ENCODE data around the gene PTPRG. TPM values are rescaled to one million over a fixed set of nuclear protein-coding genes. Genes with fewer than 3 reads are reported as not detected.

PTPRG gene
- total RNA-seq, 2 experiments from 2014 or later, result 0.24 to 0.37 TPM

DNA sequence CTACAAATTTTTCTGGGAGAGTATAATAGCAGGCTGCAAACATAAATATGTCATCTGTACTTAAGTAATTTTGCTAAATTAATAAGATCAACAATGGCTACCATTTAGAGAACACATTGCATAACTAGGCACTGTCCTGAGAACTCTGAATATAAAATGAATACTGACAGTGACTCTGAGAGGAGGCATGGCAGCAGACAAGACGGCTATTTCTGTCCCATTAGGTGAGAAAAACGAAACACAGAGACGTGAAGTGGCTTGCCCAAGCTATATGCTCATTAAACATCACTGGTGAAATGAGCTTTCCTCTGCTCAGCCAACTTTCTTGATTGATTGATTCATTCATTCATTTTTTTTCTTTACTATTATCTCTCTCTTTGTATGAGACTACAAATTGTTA is 384.3 kb downstream of the PTPRG start:
- Mint-ChIP-seq H3K9me3 (no peaks in the 10 kb centered on the region), H3K27me3 (ENCODE audit: low read depth) (peaks cover 3% of the 10 kb centered on the region), H3K4me1 (ENCODE audit: low read depth) (no peaks in the 10 kb centered on the region), H3K36me3 (ENCODE audit: low read depth) (no peaks in the 10 kb centered on the region), H3K4me3 (no peak overlapping the region), H3K27ac (no peak overlapping the region)
- DNase-seq, result no peak
- intact Hi-C loops (cut with micrococcal nuclease), result no loop called here
- CTCF ChIA-PET, result interaction anchor here (2.2 kb wide), 1 partner anchor 9 kb away, joined by 7 read pairs; no protein-coding TSS in a partner anchor

DNA sequence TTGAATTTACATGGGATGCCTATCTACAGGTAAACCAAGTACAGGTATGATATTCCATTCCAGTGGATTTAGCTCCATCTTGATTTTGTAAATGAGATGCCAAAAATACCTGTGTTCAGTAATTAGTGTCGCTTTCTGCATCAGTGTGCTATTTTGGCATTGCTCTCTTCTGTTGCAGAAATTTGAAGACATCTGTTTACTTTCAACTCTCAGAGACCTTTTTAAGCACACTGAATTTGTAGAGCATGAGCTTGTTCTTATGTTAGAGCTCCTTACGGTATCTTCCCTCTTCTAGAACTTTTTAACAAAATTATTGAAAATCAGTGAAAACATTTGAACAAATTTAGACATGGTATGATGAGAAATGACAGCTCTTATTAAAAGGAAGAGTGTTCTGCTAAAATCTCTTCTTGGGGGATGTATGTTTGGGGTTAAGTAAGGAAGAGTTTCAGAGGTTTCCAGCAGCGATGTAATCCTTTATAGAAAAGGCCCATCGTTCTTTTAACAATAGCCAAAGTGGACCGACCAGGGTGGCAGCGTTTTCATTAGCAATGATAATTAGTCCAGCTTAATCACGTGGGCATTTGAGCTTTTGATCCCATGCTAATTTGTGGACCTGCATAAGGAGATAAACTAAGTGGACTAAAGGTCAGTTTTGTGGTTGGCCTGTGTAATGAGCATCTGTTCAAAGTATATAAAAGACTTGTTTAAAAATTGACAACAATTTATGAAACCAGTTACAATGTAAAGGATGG is 385.4 kb downstream of the PTPRG start:
- Mint-ChIP-seq H3K36me3 (ENCODE audit: low read depth) (no peaks in the 10 kb centered on the region), H3K4me3 (no peak overlapping the region), H3K27ac (no peak overlapping the region), H3K27me3 (ENCODE audit: low read depth) (peaks cover 3% of the 10 kb centered on the region), H3K4me1 (ENCODE audit: low read depth) (no peaks in the 10 kb centered on the region), H3K9me3 (no peaks in the 10 kb centered on the region)
- CTCF ChIA-PET, result interaction anchor here (2.2 kb wide), 1 partner anchor 10 kb away, joined by 7 read pairs; no protein-coding TSS in a partner anchor
- DNase-seq, result no peak
- intact Hi-C loops (cut with micrococcal nuclease), result no loop called here

- H3K4me1 Mint-ChIP-seq (ENCODE audit: low read depth), result no peaks in the 10 kb centered on the region
- no peak overlapping the region for H3K4me3 Mint-ChIP-seq
- H3K9me3 Mint-ChIP-seq, result no peaks in the 10 kb centered on the region
- DNase-seq, result no peak
- H3K27me3 Mint-ChIP-seq (ENCODE audit: low read depth), result peaks cover 3% of the 10 kb centered on the region
- intact Hi-C loops (cut with micrococcal nuclease), result no loop called here
- H3K36me3 Mint-ChIP-seq (ENCODE audit: low read depth), result no peaks in the 10 kb centered on the region
- CTCF ChIA-PET, result interaction anchor here (0.7 kb wide), 1 partner anchor 1114 kb away, joined by 3 read pairs; no protein-coding TSS in a partner anchor
- H3K27ac Mint-ChIP-seq, result no peak overlapping the region
Observed at GRCh38 chr3:61947456-61947855, 386.1 kb downstream of the PTPRG start.

DNA sequence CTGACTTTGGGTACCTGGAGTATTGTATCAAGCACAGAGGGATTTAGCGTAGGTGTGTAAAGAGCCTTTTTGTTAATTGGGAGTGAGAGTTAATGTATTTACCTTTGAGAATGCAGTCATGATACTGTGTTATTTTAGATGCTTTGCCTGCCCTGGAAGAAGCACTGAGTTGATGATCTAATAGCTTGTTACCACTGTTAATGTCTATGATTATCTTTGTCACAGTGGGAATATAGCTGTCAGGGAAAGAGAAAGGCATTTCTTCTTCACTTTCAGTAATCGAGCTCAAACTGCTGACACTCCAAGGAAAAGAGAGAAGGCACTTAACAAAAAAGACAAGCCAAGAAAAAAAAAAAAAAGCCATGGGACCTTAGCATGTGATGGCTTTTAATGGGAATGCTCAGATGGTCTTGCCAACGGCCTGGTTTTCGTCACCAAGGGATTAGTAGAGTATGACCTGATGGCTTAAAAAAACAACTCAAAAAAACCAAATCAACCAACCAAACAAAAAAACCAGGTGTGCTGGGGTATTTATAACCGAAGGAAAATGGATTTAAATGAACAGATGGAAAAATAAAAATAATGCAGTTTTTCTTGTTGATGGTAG is 387.4 kb downstream of the PTPRG start:
- CTCF ChIA-PET, result interaction anchor here (0.7 kb wide), 1 partner anchor 339 kb away, joined by 4 read pairs; no protein-coding TSS in a partner anchor
- no peaks in the 10 kb centered on the region for H3K9me3 Mint-ChIP-seq
- H3K27me3 Mint-ChIP-seq (ENCODE audit: low read depth), result peaks cover 3% of the 10 kb centered on the region
- intact Hi-C loops (cut with micrococcal nuclease), result no loop called here
- H3K27ac Mint-ChIP-seq, result no peak overlapping the region
- no peaks in the 10 kb centered on the region for H3K4me1 Mint-ChIP-seq (ENCODE audit: low read depth)
- H3K4me3 Mint-ChIP-seq, result no peak overlapping the region
- H3K36me3 Mint-ChIP-seq (ENCODE audit: low read depth), result no peaks in the 10 kb centered on the region
- DNase-seq, result no peak

DNA sequence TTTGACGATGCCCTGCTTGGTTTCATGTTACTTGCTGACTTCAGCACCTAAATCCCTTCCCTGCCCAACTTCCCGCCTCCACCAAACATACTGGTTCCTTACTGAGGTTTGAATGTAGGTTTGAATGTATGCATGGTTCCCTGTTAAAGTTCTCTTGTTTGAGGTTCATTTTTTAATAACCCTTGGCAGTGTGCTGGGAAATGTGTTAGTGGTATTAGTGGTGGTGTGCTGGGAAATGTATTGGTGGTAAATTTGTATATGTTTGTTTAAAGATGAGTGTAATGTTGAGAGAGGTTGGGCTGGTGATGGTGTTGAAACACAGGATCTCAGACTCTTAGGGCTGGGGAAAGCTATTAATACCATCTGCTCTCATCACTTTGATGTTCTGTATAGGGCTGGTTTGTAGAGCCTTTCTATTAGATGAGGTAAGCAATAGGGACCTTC is 392.7 kb downstream of the PTPRG start:
- Mint-ChIP-seq H3K4me1 (ENCODE audit: low read depth) (no peaks in the 10 kb centered on the region), H3K27me3 (ENCODE audit: low read depth) (no peaks in the 10 kb centered on the region), H3K27ac (no peak overlapping the region), H3K36me3 (ENCODE audit: low read depth) (no peaks in the 10 kb centered on the region), H3K9me3 (no peaks in the 10 kb centered on the region), H3K4me3 (no peak overlapping the region)
- CTCF ChIA-PET, result no interaction called here
- intact Hi-C loops (cut with micrococcal nuclease), result no loop called here
- no peak for DNase-seq

- DNase-seq, result no peak
- no peaks in the 10 kb centered on the region for H3K36me3 Mint-ChIP-seq (ENCODE audit: low read depth)
- no peaks in the 10 kb centered on the region for H3K9me3 Mint-ChIP-seq
- no peaks in the 10 kb centered on the region for H3K27me3 Mint-ChIP-seq (ENCODE audit: low read depth)
- no peak overlapping the region for H3K27ac Mint-ChIP-seq
- no peak overlapping the region for H3K4me3 Mint-ChIP-seq
- CTCF ChIA-PET, result no interaction called here
- H3K4me1 Mint-ChIP-seq (ENCODE audit: low read depth), result no peaks in the 10 kb centered on the region
- intact Hi-C loops (cut with micrococcal nuclease), result no loop called here
Observed at GRCh38 chr3:61955483-61955882, 394.1 kb downstream of the PTPRG start.

DNA sequence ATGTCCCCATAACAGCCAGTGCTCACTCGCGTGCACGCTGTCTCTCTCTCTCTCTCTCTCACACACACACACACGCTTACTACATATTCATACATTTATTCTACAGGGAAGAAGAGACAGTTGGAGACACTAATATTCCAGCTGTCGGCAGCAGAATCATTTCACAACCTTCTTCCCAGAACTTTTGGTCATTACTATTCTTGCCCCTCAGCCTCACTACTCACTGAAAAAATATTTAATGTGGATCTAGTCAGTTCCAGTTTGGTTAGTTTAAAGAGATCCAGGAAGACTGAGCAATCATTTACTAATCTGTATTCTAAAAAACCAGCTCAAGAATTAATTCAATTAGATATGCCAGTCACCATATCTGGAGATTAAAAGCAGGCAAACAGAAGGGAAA is 394.9 kb downstream of the PTPRG start:
- H3K4me1 Mint-ChIP-seq (ENCODE audit: low read depth), result no peaks in the 10 kb centered on the region
- H3K27ac Mint-ChIP-seq, result no peak overlapping the region
- H3K9me3 Mint-ChIP-seq, result no peaks in the 10 kb centered on the region
- H3K4me3 Mint-ChIP-seq, result no peak overlapping the region
- intact Hi-C loops (cut with micrococcal nuclease), result no loop called here
- CTCF ChIA-PET, result no interaction called here
- H3K36me3 Mint-ChIP-seq (ENCODE audit: low read depth), result no peaks in the 10 kb centered on the region
- no peaks in the 10 kb centered on the region for H3K27me3 Mint-ChIP-seq (ENCODE audit: low read depth)
- no peak for DNase-seq

DNA sequence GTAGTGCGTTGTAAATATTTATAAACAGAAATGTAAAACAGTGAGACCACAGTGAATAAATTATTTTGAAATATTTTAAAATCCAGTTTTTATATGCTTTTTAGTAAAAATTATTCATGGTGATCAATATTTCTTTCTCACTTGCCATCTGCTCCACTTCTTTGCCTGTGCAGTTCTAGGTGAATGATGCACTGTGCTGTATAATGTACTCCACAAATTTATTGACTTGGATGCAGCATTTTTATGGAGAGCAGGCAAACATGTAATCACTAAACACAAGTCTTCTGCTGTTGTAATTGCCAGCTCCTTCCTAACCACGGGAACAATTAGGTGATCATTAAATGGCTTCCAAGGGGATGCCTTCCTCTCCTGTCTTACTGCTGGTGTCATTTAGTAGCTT is 395.9 kb downstream of the PTPRG start:
- H3K4me3 Mint-ChIP-seq, result no peak overlapping the region
- intact Hi-C loops (cut with micrococcal nuclease), result no loop called here
- no peak overlapping the region for H3K27ac Mint-ChIP-seq
- no peaks in the 10 kb centered on the region for H3K4me1 Mint-ChIP-seq (ENCODE audit: low read depth)
- CTCF ChIA-PET, result no interaction called here
- no peaks in the 10 kb centered on the region for H3K9me3 Mint-ChIP-seq
- no peaks in the 10 kb centered on the region for H3K36me3 Mint-ChIP-seq (ENCODE audit: low read depth)
- H3K27me3 Mint-ChIP-seq (ENCODE audit: low read depth), result no peaks in the 10 kb centered on the region
- DNase-seq, result no peak

DNA sequence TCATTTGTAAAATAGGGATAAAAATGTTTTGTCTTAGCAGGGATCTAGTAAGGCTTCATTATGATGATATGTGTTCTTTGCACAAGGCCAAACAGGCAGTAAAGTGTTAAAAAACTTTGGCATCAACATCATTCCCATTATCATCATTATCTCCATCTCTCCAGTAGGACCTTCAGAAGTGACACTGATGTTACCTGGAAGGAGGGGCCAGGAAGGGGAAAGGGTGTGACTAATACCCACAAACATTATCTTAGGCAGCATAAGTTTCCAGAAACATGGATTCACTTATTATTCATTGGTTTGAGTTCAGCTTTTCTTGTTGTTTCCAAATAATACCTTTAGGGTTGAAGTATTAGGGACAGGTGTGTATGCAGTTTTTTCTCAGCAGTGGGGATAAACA is 399.6 kb downstream of the PTPRG start:
- H3K9me3 Mint-ChIP-seq, result no peaks in the 10 kb centered on the region
- H3K27ac Mint-ChIP-seq, result no peak overlapping the region
- no peak for DNase-seq
- no peaks in the 10 kb centered on the region for H3K4me1 Mint-ChIP-seq (ENCODE audit: low read depth)
- CTCF ChIA-PET, result interaction anchor here (1.1 kb wide), 1 partner anchor 226 kb away, joined by 3 read pairs; no protein-coding TSS in a partner anchor
- no peaks in the 10 kb centered on the region for H3K36me3 Mint-ChIP-seq (ENCODE audit: low read depth)
- H3K4me3 Mint-ChIP-seq, result no peak overlapping the region
- no peaks in the 10 kb centered on the region for H3K27me3 Mint-ChIP-seq (ENCODE audit: low read depth)
- intact Hi-C loops (cut with micrococcal nuclease), result no loop called here

GRCh38 chr3:61961900-61962299 is 400.5 kb downstream of the PTPRG start:
- CTCF ChIA-PET, result interaction anchor here (0.6 kb wide), 1 partner anchor 25 kb away, joined by 3 read pairs; no protein-coding TSS in a partner anchor
- Mint-ChIP-seq H3K27me3 (ENCODE audit: low read depth) (no peaks in the 10 kb centered on the region), H3K36me3 (ENCODE audit: low read depth) (no peaks in the 10 kb centered on the region)

GRCh38 chr3:61964566-61964965 is 403.2 kb downstream of the PTPRG start:
- no peaks in the 10 kb centered on the region for H3K9me3 Mint-ChIP-seq
- H3K4me1 Mint-ChIP-seq (ENCODE audit: low read depth), result no peaks in the 10 kb centered on the region
- H3K36me3 Mint-ChIP-seq (ENCODE audit: low read depth), result no peaks in the 10 kb centered on the region
- H3K4me3 Mint-ChIP-seq, result no peak overlapping the region
- no peak for DNase-seq
- CTCF ChIA-PET, result no interaction called here
- no peaks in the 10 kb centered on the region for H3K27me3 Mint-ChIP-seq (ENCODE audit: low read depth)
- intact Hi-C loops (cut with micrococcal nuclease), result no loop called here
- H3K27ac Mint-ChIP-seq, result no peak overlapping the region

More at GRCh38 chr3:61961900-61962299, 400.5 kb downstream of the PTPRG start:
- no peak for DNase-seq
- Mint-ChIP-seq H3K9me3 (no peaks in the 10 kb centered on the region), H3K4me1 (ENCODE audit: low read depth) (no peaks in the 10 kb centered on the region), H3K4me3 (no peak overlapping the region), H3K27ac (no peak overlapping the region)
- intact Hi-C loops (cut with micrococcal nuclease), result no loop called here

- intact Hi-C loops (cut with micrococcal nuclease), result no loop called here
- Mint-ChIP-seq H3K4me1 (ENCODE audit: low read depth) (no peaks in the 10 kb centered on the region), H3K9me3 (no peaks in the 10 kb centered on the region)
Observed at GRCh38 chr3:61965770-61966131, 404.4 kb downstream of the PTPRG start.

DNA sequence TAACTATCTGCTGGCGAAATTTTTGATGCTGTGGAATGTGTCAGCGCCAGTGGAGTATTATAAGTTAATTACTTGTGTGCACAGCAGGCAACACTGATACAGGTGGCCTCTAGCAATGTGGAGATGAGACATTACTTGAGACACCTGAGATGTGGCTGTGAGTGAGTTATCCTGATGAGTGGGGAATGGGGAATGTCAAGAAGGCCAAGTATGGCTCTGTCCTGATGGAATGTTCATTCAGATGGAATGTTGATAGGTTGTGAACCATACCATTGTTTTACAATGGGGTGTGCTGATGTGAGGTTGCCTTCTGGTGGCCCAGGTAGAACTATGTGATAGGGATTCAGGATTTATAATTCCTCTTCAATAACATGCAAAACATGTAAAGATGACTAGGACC is 404.8 kb downstream of the PTPRG start:
- H3K27me3 Mint-ChIP-seq (ENCODE audit: low read depth), result no peaks in the 10 kb centered on the region
- intact Hi-C loops (cut with micrococcal nuclease), result no loop called here
- CTCF ChIA-PET, result no interaction called here
- no peaks in the 10 kb centered on the region for H3K4me1 Mint-ChIP-seq (ENCODE audit: low read depth)
- H3K27ac Mint-ChIP-seq, result no peak overlapping the region
- no peaks in the 10 kb centered on the region for H3K36me3 Mint-ChIP-seq (ENCODE audit: low read depth)
- H3K9me3 Mint-ChIP-seq, result no peaks in the 10 kb centered on the region
- no peak overlapping the region for H3K4me3 Mint-ChIP-seq
- no peak for DNase-seq

More at GRCh38 chr3:61965770-61966131, 404.4 kb downstream of the PTPRG start:
- no peaks in the 10 kb centered on the region for H3K36me3 Mint-ChIP-seq (ENCODE audit: low read depth)
- no peak overlapping the region for H3K27ac Mint-ChIP-seq
- H3K4me3 Mint-ChIP-seq, result no peak overlapping the region
- CTCF ChIA-PET, result no interaction called here
- DNase-seq, result no peak
- no peaks in the 10 kb centered on the region for H3K27me3 Mint-ChIP-seq (ENCODE audit: low read depth)
